Activated naive CD8-positive, alpha-beta T cell treated with anti-CD3 and anti-CD28 coated beads, Interleukin-2, amount 50 U/mL, for 24 hours (primary cell): ENCODE results near the gene NOP14.
A peak's percentile ranks its signal among the peaks of the same experiment; 100 is the strongest.

Experiments used
- ATAC-seq: fragments of 150-1000 bp; cut with Tn5 transposase; one replicate; pipeline ENCODE4 v1.10.0; 2021
- DNase-seq: peaks from one replicate; pipeline ENCODE4 v3.0.0; 2021
- H3K27ac Mint-ChIP-seq: one replicate; pipeline ENCODE4 v1.8.0; 2021; ENCODE audit warnings: mild to moderate bottlenecking, mixed read lengths
- H3K27me3 Mint-ChIP-seq: one replicate; pipeline ENCODE4 v1.8.0; 2021; ENCODE audit warnings: mixed read lengths
- H3K36me3 Mint-ChIP-seq: one replicate; pipeline ENCODE4 v1.8.0; 2021; ENCODE audit warnings: low read depth, mixed read lengths
- H3K4me1 Mint-ChIP-seq: one replicate; pipeline ENCODE4 v1.8.0; 2021; ENCODE audit warnings: mixed read lengths
- H3K4me3 Mint-ChIP-seq: one replicate; pipeline ENCODE4 v1.8.0; 2021; ENCODE audit warnings: mild to moderate bottlenecking, moderate library complexity, mixed read lengths
- H3K9me3 Mint-ChIP-seq: one replicate; pipeline ENCODE4 v1.8.0; 2021; ENCODE audit warnings: mixed read lengths

Gene NOP14

GRCh38 chr4:2907706-2908293, 55.4 kb downstream of the NOP14 start:
- ATAC-seq (no peak), DNase-seq (no peak)
- H3K27me3 Mint-ChIP-seq, result no peaks in the 10 kb centered on the region
- H3K36me3 Mint-ChIP-seq, result peaks cover 29% of the 10 kb centered on the region
- H3K4me3 Mint-ChIP-seq, result no peak overlapping the region
- peaks cover 31% of the 10 kb centered on the region for H3K4me1 Mint-ChIP-seq
- H3K9me3 Mint-ChIP-seq, result no peaks in the 10 kb centered on the region
- H3K27ac Mint-ChIP-seq, result no peak overlapping the region

- Mint-ChIP-seq H3K27me3 (no peaks in the 10 kb centered on the region), H3K9me3 (no peaks in the 10 kb centered on the region), H3K4me3 (no peak overlapping the region), H3K36me3 (peaks cover 29% of the 10 kb centered on the region), H3K4me1 (peaks cover 31% of the 10 kb centered on the region), H3K27ac (no peak overlapping the region)
- no peak for DNase-seq
- no peak for ATAC-seq
Observed at GRCh38 chr4:2907226-2907625, 56.0 kb downstream of the NOP14 start.

- H3K4me3 Mint-ChIP-seq, result no peak overlapping the region
- DNase-seq (no peak), ATAC-seq (no peak)
- H3K36me3 Mint-ChIP-seq, result peaks cover 33% of the 10 kb centered on the region
- H3K27me3 Mint-ChIP-seq, result no peaks in the 10 kb centered on the region
- H3K4me1 Mint-ChIP-seq, result peaks cover 31% of the 10 kb centered on the region
- H3K27ac Mint-ChIP-seq, result no peak overlapping the region
- H3K9me3 Mint-ChIP-seq, result no peaks in the 10 kb centered on the region
Observed at GRCh38 chr4:2906218-2906617, 57.0 kb downstream of the NOP14 start.

- no peak overlapping the region for H3K4me3 Mint-ChIP-seq
- H3K27me3 Mint-ChIP-seq, result no peaks in the 10 kb centered on the region
- H3K27ac Mint-ChIP-seq, result no peak overlapping the region
- peaks cover 36% of the 10 kb centered on the region for H3K36me3 Mint-ChIP-seq
- DNase-seq (no peak), ATAC-seq (no peak)
- peaks cover 31% of the 10 kb centered on the region for H3K4me1 Mint-ChIP-seq
- no peaks in the 10 kb centered on the region for H3K9me3 Mint-ChIP-seq
Observed at GRCh38 chr4:2905544-2905943, 57.7 kb downstream of the NOP14 start.

- Mint-ChIP-seq H3K27ac (no peak overlapping the region), H3K36me3 (peaks cover 39% of the 10 kb centered on the region), H3K9me3 (no peaks in the 10 kb centered on the region), H3K27me3 (no peaks in the 10 kb centered on the region), H3K4me1 (peaks cover 26% of the 10 kb centered on the region), H3K4me3 (no peak overlapping the region)
- no peak for ATAC-seq
- DNase-seq, result no peak
Observed at GRCh38 chr4:2902126-2902525, 61.1 kb downstream of the NOP14 start.

- Mint-ChIP-seq H3K27ac (peak overlapping the region; percentile 28), H3K4me1 (peaks cover 18% of the 10 kb centered on the region), H3K4me3 (no peak overlapping the region), H3K36me3 (peaks cover 41% of the 10 kb centered on the region), H3K27me3 (no peaks in the 10 kb centered on the region), H3K9me3 (no peaks in the 10 kb centered on the region)
- no peak for DNase-seq
- ATAC-seq, result no peak
Observed at GRCh38 chr4:2901186-2901585, 62.0 kb downstream of the NOP14 start.

- DNase-seq, result no peak
- H3K4me1 Mint-ChIP-seq, result peaks cover 14% of the 10 kb centered on the region
Observed at GRCh38 chr4:2900741-2901140, 62.5 kb downstream of the NOP14 start.

GRCh38 chr4:2898001-2898400, 65.2 kb downstream of the NOP14 start:
- H3K4me1 Mint-ChIP-seq, result no peaks in the 10 kb centered on the region
- DNase-seq, result no peak
- H3K27me3 Mint-ChIP-seq, result no peaks in the 10 kb centered on the region
- no peak overlapping the region for H3K4me3 Mint-ChIP-seq
- H3K36me3 Mint-ChIP-seq, result peaks cover 35% of the 10 kb centered on the region
- no peak for ATAC-seq
- no peak overlapping the region for H3K27ac Mint-ChIP-seq
- no peaks in the 10 kb centered on the region for H3K9me3 Mint-ChIP-seq

More at GRCh38 chr4:2900741-2901140, 62.5 kb downstream of the NOP14 start:
- H3K9me3 Mint-ChIP-seq, result no peaks in the 10 kb centered on the region
- peaks cover 37% of the 10 kb centered on the region for H3K36me3 Mint-ChIP-seq
- no peak for ATAC-seq
- no peaks in the 10 kb centered on the region for H3K27me3 Mint-ChIP-seq
- H3K4me3 Mint-ChIP-seq, result no peak overlapping the region
- H3K27ac Mint-ChIP-seq, result peak overlapping the region; percentile 10

GRCh38 chr4:2893772-2894171, 69.4 kb downstream of the NOP14 start:
- no peak overlapping the region for H3K27ac Mint-ChIP-seq
- no peaks in the 10 kb centered on the region for H3K27me3 Mint-ChIP-seq
- no peaks in the 10 kb centered on the region for H3K9me3 Mint-ChIP-seq

GRCh38 chr4:2891294-2891693, 71.9 kb downstream of the NOP14 start:
- Mint-ChIP-seq H3K4me1 (no peaks in the 10 kb centered on the region), H3K27ac (no peak overlapping the region), H3K27me3 (no peaks in the 10 kb centered on the region), H3K9me3 (no peaks in the 10 kb centered on the region), H3K36me3 (peaks cover 18% of the 10 kb centered on the region), H3K4me3 (no peak overlapping the region)
- ATAC-seq (no peak), DNase-seq (no peak)

More at GRCh38 chr4:2893772-2894171, 69.4 kb downstream of the NOP14 start:
- DNase-seq (no peak), ATAC-seq (no peak)
- Mint-ChIP-seq H3K4me3 (no peak overlapping the region), H3K4me1 (no peaks in the 10 kb centered on the region), H3K36me3 (peaks cover 23% of the 10 kb centered on the region)

- H3K27me3 Mint-ChIP-seq, result no peaks in the 10 kb centered on the region
- no peaks in the 10 kb centered on the region for H3K9me3 Mint-ChIP-seq
- peaks cover 22% of the 10 kb centered on the region for H3K36me3 Mint-ChIP-seq
- ATAC-seq, result no peak
- no peak overlapping the region for H3K4me3 Mint-ChIP-seq
- no peak overlapping the region for H3K27ac Mint-ChIP-seq
- no peak for DNase-seq
- no peaks in the 10 kb centered on the region for H3K4me1 Mint-ChIP-seq
Observed at GRCh38 chr4:2888886-2889285, 74.3 kb downstream of the NOP14 start.
